Measurements from ENCODE around the gene INPP5F. TPM values are rescaled to one million over a fixed set of nuclear protein-coding genes. Genes with fewer than 3 reads are reported as not detected.
"Not testable (repeated sequence)": the region's sequence is repeated elsewhere in the genome, so short reads cannot be mapped to it uniquely, and the experiment has no call there.

The INPP5F gene
- polyA plus RNA-seq, 1 of the 3 experiments (the other 2 are of a cell fraction), result 7.8 TPM

- TF ChIP-seq IRF3 (IDR thresholded peaks at IDR 0.05; ENCODE audit: low read depth, low read length), result no peak
Observed at GRCh38 chr10:119786117-119786769, 60.4 kb downstream of the INPP5F start (continued).

GRCh38 chr10:119795101-119795500, 69.3 kb downstream of the INPP5F start:
- H3K9me3 ChIP-seq; H4K20me1 ChIP-seq (ENCODE audit: insufficient read depth); H3K4me1 ChIP-seq (ENCODE audit: control insufficient read depth in 1 of 2, insufficient read depth in 2 of 2, low read depth in 1 of 2, low read length in 1 of 2); H3K27me3 ChIP-seq (ENCODE audit: insufficient read depth); H3K9ac ChIP-seq; H3F3A ChIP-seq (replicated peaks; ENCODE audit: insufficient read depth); H3K9me2 ChIP-seq; H3K79me2 ChIP-seq (ENCODE audit: insufficient read depth); H3K4me3 ChIP-seq (ENCODE audit: low read depth in 2 of 2, low read length in 1 of 2); POLR2A ChIA-PET; H3K27ac ChIP-seq (ENCODE audit: low read depth in 2 of 2, low read length in 1 of 2); H3K4me2 ChIP-seq; H2AFZ ChIP-seq (ENCODE audit: low read depth); DNase-seq; CTCF ChIA-PET: not testable (repeated sequence)
- H3K36me3 ChIP-seq (replicated peaks in 1 of 2; ENCODE audit: control insufficient read depth in 1 of 2, insufficient read depth in 2 of 2, low read length in 1 of 2), result peaks cover 13 to 24% of the 10 kb centered on the region in 2 experiments
- WGBS (ENCODE audit: low lambda C conversion rate), result 80% methylated on average over 3 of the region's 32 CpGs

- Histone ChIP-seq H3K27ac (ENCODE audit: low read depth in 2 of 2, low read length in 1 of 2) (no peak overlapping the region), H3K4me3 (ENCODE audit: low read depth in 2 of 2, low read length in 1 of 2) (no peak overlapping the region), H2AFZ (ENCODE audit: low read depth) (no peak overlapping the region), H3K4me2 (no peak overlapping the region), H3K4me1 (ENCODE audit: control insufficient read depth in 1 of 2, insufficient read depth in 2 of 2, low read depth in 1 of 2, low read length in 1 of 2) (no peaks in the 10 kb centered on the region), H3F3A (replicated peaks; ENCODE audit: insufficient read depth) (peaks cover 7% of the 10 kb centered on the region), H4K20me1 (ENCODE audit: insufficient read depth) (no peaks in the 10 kb centered on the region), H3K9me2 (no peaks in the 10 kb centered on the region), H3K9ac (no peak overlapping the region), H3K9me3 (no peaks in the 10 kb centered on the region), H3K36me3 (replicated peaks in 1 of 2; ENCODE audit: control insufficient read depth in 1 of 2, insufficient read depth in 2 of 2, low read length in 1 of 2) (peaks cover 13 to 24% of the 10 kb centered on the region in 2 experiments), H3K27me3 (ENCODE audit: insufficient read depth) (no peaks in the 10 kb centered on the region), H3K79me2 (ENCODE audit: insufficient read depth) (no peaks in the 10 kb centered on the region)
- ChIA-PET POLR2A (no interaction called here), CTCF (interaction anchor here (0.6 to 1.0 kb wide), 2 partner anchors 14 to 189 kb away, joined by 3 read pairs; no protein-coding TSS in a partner anchor)
- no peak for TF ChIP-seq GATA2 (CRISPR knock-in tag; IDR thresholded peaks at IDR 0.05)
- WGBS (ENCODE audit: low lambda C conversion rate), result 94% methylated on average over 6 of the region's 6 CpGs
- no peak for DNase-seq
Observed at GRCh38 chr10:119796039-119796438, 70.2 kb downstream of the INPP5F start.

- H3K36me3 ChIP-seq (replicated peaks in 1 of 2; ENCODE audit: control insufficient read depth in 1 of 2, insufficient read depth in 2 of 2, low read length in 1 of 2), result peaks cover 16 to 27% of the 10 kb centered on the region in 2 experiments
- ChIA-PET CTCF (interaction anchor here (1.1 kb wide), 1 partner anchor 21 kb away, joined by 4 read pairs; no protein-coding TSS in a partner anchor), POLR2A (no interaction called here)
- no peak overlapping the region for H3K4me2 ChIP-seq
- peaks cover 12% of the 10 kb centered on the region for H3F3A ChIP-seq (replicated peaks; ENCODE audit: insufficient read depth)
- 98% methylated on average over 2 of the region's 2 CpGs for WGBS (ENCODE audit: low lambda C conversion rate)
- H3K4me3 ChIP-seq (ENCODE audit: low read depth in 2 of 2, low read length in 1 of 2), result no peak overlapping the region
- no peaks in the 10 kb centered on the region for H3K27me3 ChIP-seq (ENCODE audit: insufficient read depth)
- no peaks in the 10 kb centered on the region for H4K20me1 ChIP-seq (ENCODE audit: insufficient read depth)
- no peak overlapping the region for H2AFZ ChIP-seq (ENCODE audit: low read depth)
- no peaks in the 10 kb centered on the region for H3K9me3 ChIP-seq
- no peak for DNase-seq
- H3K9me2 ChIP-seq, result no peaks in the 10 kb centered on the region
- H3K27ac ChIP-seq (ENCODE audit: low read depth in 2 of 2, low read length in 1 of 2), result no peak overlapping the region
- no peaks in the 10 kb centered on the region; a peak in 1 of 4 replicates for H3K4me1 ChIP-seq (ENCODE audit: control insufficient read depth in 1 of 2, insufficient read depth in 2 of 2, low read depth in 1 of 2, low read length in 1 of 2)
- H3K9ac ChIP-seq, result no peak overlapping the region
- no peaks in the 10 kb centered on the region; the same call in 1 of the 2 replicates for H3K79me2 ChIP-seq (ENCODE audit: insufficient read depth)
- no peak for TF ChIP-seq FOSL2 (IDR thresholded peaks at IDR 0.05; ENCODE audit: borderline replicate concordance, low read depth)
- no peak for TF ChIP-seq IRF3 (IDR thresholded peaks at IDR 0.05; ENCODE audit: low read depth, low read length)
- no peak for TF ChIP-seq ELF1 (IDR thresholded peaks at IDR 0.05)
- TF ChIP-seq FOXJ3 (CRISPR knock-in tag; IDR thresholded peaks at IDR 0.05), result no peak
- no peak for TF ChIP-seq ZBTB33 (IDR thresholded peaks at IDR 0.05; ENCODE audit: borderline replicate concordance, low read depth)
- no peak for TF ChIP-seq TCF12 (IDR thresholded peaks at IDR 0.05)
- no peak for TF ChIP-seq RAD21 (IDR thresholded peaks at IDR 0.05; ENCODE audit: low read length)
- no peak for TF ChIP-seq RCOR1 (IDR thresholded peaks at IDR 0.05; ENCODE audit: low read length)
- no peak for TF ChIP-seq RFX5 (IDR thresholded peaks at IDR 0.05; ENCODE audit: low read length)
- no peak for TF ChIP-seq MAX (IDR thresholded peaks at IDR 0.05; ENCODE audit: low read depth)
- no peak for TF ChIP-seq SIN3A (IDR thresholded peaks at IDR 0.05; ENCODE audit: borderline replicate concordance, low read depth, low read length)
Observed at GRCh38 chr10:119801176-119801575, 75.3 kb downstream of the INPP5F start.

Data from SK-N-SH (cell line).